DLD1 (cell line): ENCODE results near the gene CCDC200.
"Not testable (repeated sequence)": the region's sequence is repeated elsewhere in the genome, so short reads cannot be mapped to it uniquely, and the experiment has no call there.

Experiments
- in situ Hi-C: cut with HindIII; loops from 2 replicates; pipeline ENCODE4 v1.10.0; 2017; ENCODE audit warnings: low sequenced_read_pairs

Gene CCDC200

DNA sequence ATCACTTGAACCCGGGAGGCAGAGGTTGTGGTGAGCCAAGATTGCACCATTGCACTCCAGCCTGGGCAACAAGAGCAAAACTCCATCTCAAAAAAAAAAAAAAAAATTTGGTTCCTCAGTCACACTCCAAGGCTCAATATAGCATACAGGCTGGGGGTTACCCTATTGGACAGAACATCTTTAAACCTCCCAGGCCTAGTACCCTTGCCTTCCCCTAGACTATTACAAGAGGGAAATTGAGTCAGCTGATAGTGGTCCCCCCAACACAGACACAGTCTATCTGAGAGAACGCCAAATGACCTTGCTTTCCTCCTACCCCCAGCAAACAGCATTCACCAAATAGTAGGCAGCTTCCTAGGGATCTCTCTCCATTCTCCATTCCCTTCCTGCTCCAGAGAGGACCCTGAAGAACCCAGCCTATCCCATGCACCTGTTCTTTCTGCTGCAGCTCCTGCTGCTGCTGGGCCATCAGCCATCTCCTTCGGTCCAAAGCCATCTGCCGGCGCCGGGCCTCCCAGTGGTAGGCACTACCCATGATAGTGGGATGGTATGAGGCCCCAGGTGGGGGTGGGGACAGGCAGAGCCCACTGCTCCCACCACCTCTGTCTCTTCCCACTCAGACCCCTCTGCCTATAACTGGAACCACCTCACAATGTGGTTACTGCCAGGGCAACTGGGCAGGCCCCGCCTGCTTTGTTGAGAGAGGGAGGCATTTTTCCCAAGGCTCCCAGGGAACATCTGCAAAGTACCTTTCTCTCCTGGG lies at the start of gene CCDC200:
Gene CCDC200, minus strand, starts transcription at position 604 of the 763 bp plus-strand sequence. Its CDS starts 69 bp downstream, at position 535.
- in situ Hi-C loops: not testable (repeated sequence)

DNA sequence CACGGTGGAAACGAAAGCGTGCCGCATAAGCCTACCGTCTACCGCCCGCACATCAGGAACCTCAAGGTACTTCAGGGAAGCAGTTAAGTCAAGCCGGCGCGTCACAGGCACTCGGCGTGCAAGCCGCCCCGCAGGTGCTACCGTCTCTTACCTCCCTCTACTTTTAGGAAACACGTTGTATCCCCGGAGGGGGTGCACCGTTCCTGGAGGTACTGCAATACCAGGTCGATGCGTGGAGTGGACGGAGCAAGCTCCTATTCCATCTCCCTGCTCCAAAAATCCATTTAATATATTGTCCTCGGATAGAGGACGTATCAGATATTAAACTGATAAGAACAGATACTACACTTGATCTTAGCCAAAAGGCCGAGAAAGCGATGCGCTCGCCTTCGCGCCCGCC lies 44.5 kb upstream of the CCDC200 start:
- in situ Hi-C loops: not testable (repeated sequence)

DNA sequence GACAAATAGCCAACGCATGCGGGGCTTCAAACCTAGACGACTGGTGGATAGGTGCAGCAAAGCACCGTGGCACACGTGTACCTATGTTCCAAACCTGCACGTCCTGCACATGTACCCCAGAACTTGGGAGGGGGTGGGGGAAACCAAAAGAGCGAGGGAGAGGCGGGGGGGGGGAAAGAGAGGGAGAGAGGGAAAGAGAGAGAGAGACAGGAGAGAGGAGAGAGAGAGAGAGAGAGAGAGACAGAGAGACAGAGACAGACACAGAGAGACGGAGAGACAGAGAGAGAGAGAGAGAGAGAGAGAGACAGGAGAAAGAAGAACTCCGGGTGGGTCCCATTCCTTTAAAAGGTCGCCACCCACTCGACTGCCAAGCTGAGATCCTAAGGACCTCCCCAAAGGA lies 44.1 kb upstream of the CCDC200 start:
- in situ Hi-C loops: not testable (repeated sequence)

DNA sequence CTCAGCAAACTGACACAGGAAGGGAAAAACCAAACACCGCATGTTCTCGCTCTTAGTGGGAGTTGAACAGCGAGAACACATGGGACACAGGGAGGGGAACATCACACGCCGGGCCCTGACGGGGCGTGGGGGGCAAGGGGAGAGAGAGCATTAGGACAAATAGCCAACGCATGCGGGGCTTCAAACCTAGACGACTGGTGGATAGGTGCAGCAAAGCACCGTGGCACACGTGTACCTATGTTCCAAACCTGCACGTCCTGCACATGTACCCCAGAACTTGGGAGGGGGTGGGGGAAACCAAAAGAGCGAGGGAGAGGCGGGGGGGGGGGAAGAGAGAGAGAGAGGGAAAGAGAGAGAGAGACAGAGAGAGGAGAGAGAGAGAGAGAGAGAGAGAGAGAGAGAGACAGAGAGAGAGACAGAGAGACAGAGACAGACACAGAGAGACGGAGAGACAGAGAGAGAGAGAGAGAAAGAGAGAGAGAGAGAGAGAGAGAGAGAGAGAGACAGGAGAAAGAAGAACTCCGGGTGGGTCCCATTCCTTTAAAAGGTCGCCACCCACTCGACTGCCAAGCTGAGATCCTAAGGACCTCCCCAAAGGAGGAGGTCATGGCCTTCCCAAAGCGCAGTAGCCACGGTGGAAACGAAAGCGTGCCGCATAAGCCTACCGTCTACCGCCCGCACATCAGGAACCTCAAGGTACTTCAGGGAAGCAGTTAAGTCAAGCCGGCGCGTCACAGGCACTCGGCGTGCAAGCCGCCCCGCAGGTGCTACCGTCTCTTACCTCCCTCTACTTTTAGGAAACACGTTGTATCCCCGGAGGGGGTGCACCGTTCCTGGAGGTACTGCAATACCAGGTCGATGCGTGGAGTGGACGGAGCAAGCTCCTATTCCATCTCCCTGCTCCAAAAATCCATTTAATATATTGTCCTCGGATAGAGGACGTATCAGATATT lies 42.4 kb upstream of the CCDC200 start:
- in situ Hi-C loops: not testable (repeated sequence)

DNA sequence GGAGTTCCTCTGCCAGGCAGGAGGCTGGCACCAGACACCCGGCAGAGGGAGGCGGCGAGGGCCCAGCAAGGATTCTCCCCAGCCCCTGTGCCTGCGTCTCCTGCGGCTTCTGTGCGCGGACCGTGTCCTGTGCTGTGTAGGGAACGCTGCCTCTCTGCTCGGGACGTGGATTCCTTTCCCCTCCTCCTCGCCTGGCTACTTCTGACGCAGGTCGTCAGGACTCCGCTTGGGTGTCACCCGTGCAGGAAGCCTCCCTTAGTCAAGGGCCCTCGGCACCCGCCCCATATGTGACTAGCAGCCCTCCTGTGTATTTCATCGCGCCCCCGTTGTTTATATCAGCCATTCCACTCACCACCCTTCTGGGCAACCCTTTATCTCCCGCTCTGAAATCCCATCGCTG lies 18.0 kb upstream of the CCDC200 start:
- in situ Hi-C loops: not testable (repeated sequence)

DNA sequence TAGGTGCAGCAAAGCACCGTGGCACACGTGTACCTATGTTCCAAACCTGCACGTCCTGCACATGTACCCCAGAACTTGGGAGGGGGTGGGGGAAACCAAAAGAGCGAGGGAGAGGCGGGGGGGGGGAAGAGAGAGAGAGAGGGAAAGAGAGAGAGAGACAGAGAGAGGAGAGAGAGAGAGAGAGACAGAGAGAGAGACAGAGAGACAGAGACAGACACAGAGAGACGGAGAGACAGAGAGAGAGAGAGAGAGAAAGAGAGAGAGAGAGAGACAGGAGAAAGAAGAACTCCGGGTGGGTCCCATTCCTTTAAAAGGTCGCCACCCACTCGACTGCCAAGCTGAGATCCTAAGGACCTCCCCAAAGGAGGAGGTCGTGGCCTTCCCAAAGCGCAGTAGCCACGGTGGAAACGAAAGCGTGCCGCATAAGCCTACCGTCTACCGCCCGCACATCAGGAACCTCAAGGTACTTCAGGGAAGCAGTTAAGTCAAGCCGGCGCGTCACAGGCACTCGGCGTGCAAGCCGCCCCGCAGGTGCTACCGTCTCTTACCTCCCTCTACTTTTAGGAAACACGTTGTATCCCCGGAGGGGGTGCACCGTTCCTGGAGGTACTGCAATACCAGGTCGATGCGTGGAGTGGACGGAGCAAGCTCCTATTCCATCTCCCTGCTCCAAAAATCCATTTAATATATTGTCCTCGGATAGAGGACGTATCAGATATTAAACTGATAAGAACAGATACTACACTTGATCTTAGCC lies 12.4 kb upstream of the CCDC200 start:
- in situ Hi-C loops: not testable (repeated sequence)

DNA sequence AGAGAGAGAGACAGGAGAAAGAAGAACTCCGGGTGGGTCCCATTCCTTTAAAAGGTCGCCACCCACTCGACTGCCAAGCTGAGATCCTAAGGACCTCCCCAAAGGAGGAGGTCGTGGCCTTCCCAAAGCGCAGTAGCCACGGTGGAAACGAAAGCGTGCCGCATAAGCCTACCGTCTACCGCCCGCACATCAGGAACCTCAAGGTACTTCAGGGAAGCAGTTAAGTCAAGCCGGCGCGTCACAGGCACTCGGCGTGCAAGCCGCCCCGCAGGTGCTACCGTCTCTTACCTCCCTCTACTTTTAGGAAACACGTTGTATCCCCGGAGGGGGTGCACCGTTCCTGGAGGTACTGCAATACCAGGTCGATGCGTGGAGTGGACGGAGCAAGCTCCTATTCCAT lies 11.2 kb upstream of the CCDC200 start:
- in situ Hi-C loops: not testable (repeated sequence)

DNA sequence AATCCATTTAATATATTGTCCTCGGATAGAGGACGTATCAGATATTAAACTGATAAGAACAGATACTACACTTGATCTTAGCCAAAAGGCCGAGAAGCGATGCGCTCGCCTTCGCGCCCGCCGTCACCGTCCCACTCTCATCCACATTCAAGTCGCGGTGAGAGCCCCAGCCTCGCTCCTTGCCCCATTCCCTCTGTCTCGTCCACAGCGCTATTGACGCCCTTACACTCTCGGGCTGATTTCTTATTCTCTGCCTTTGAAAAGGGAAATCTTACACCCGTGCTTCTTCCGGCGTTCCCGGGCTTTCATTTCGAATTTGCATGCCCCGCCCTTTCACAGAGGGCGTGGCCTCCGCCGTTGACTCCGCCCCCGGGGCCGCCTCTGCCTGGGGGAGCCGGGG lies 5.5 kb upstream of the CCDC200 start, which contains the start of gene RNU2-1:
Gene RNU2-1, minus strand, starts transcription at position 101 of the 400 bp plus-strand sequence.
- in situ Hi-C loops: not testable (repeated sequence)

DNA sequence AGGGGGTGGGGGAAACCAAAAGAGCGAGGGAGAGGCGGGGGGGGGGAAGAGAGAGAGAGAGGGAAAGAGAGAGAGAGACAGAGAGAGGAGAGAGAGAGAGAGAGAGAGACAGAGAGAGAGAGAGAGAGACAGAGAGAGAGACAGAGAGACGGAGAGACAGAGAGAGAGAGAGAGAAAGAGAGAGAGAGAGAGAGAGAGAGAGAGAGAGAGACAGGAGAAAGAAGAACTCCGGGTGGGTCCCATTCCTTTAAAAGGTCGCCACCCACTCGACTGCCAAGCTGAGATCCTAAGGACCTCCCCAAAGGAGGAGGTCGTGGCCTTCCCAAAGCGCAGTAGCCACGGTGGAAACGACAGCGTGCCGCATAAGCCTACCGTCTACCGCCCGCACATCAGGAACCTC lies 4.8 kb upstream of the CCDC200 start:
- in situ Hi-C loops: not testable (repeated sequence)

DNA sequence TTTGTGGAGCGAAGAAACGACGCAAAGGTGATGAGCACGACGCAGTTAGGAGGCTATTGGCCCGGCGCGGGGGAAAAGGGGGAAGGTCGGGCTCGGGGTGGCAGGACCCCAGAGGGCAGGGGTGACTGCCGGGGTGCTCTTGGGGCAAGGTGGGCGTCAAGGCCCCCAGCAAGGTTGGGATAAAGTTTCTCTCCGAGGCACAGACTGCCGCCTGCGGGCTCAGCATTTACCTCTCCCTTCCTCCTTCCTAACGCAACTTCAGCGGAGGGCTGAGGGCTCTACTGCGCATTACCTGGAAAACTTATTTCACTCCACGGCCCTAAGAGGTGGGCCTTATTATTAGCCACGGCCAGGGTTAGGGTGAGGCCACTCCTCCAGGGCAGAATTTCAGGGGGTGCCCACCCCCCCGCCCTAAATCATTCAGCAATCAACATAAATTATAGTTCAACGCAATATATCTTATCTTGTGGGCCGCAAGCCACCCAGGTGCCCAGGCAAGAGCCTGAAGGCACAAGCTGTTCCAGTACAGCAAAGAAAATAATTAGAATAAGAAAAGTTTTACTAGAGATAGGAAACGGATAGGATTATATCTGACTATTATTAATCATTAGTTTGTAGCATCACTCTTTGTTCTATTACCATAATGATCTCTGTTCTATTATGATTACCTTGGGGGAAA lies 3.7 kb upstream of the CCDC200 start:
- in situ Hi-C loops: not testable (repeated sequence)

DNA sequence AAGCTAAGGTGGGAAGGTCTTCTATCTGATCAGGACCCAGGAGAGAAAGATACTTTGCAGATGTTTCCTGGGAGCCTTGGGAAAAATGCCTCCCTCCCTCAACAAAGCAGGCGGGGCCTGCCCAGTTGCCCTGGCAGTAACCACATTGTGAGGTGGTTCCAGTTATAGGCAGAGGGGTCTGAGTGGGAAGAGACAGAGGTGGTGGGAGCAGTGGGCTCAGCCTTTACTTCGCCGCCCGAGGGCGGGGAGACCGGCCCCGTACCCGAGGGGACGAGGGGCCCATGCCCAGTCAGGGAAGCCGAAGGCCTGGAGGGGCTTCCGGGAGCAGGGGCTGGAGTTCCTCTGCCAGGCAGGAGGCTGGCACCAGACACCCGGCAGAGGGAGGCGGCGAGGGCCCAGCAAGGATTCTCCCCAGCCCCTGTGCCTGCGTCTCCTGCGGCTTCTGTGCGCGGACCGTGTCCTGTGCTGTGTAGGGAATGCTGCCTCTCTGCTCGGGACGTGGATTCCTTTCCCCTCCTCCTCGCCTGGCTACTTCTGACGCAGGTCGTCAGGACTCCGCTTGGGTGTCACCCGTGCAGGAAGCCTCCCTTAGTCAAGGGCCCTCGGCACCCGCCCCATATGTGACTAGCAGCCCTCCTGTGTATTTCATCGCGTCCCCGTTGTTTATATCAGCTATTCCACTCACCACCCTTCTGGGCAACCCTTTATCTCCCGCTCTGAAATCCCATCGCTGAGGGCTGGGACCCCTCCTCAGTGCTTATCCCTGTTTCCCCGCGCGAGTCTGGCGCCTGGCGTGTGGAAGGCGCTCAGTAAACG lies 3.0 kb upstream of the CCDC200 start:
- in situ Hi-C loops: not testable (repeated sequence)

DNA sequence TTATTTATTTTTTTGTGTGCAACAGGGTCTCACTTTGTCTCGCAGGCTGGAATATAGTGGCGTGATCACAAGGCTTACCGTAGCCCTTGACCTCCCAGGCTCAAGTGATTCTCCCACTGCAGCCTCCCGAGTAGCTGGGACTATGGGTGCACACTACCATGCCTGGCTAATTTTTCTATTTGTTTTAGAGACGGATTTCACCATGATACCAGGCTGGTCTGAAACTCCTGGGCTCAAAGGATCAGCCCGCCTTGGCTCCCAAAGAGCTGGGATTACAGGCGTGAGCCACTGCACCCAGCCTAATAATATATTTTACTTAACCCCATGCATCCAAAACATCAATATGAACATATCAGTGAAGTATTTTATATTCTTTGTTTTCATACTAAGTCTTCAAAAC lies 2.0 kb downstream of the CCDC200 start:
- in situ Hi-C loops: no loop called here

DNA sequence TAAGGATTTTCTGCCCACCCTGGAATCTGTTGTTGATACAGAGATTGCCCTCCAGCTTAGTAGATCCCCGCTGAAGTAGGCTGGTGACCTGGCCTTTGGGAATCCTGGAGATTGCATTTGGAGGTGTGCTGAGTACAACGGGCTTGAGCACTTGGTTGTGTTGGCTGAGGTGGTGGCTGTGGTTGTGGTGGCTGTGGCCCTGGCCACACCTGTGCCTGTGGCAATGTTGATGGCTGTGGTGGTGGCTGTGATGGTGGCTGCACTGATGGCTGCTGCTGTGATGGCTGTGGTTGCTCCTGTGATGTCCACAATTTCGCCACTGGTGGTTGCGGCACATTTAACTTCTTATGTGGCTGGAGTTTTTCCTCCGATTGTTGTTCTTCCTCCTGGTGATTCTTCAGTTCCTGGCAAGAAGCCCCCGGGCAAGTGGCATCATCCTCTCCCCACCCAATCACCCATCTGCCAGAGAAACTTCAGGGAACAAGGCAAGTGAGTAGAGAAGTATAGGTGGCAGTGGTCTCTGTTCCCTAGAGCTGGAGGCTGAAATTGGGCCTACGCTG lies 4.2 kb downstream of the CCDC200 start:
- in situ Hi-C loops: no loop called here

DNA sequence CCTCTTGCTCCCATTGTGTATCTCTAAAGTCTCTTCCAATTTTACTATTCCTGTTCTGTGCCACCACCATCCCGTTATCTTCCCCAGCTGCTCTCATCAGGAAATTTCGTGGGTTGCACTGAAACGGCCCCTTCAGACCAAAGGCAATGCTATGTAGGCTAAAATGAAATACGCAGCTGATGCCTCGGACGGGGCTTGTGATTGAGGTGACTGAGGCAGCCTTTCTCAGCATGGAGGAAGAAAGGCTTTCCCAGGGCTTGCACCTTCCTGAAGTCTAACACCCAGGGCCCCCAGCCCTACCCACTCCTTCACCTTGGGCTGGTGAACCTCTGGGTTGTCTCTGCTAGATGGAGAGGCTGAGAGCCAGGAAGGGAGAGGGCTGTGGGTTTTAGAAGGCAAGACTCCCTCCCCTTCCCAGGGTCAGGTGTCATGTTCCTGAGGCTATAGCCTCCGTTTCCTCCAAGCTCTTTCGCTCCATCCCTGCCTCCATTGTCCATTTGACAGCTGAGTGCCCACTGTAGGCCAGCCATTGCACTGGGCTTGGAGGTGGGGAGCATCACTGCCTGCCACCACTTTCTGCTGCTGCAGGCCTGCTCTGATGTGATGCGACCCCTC lies 7.8 kb downstream of the CCDC200 start:
- in situ Hi-C loops: no loop called here

DNA sequence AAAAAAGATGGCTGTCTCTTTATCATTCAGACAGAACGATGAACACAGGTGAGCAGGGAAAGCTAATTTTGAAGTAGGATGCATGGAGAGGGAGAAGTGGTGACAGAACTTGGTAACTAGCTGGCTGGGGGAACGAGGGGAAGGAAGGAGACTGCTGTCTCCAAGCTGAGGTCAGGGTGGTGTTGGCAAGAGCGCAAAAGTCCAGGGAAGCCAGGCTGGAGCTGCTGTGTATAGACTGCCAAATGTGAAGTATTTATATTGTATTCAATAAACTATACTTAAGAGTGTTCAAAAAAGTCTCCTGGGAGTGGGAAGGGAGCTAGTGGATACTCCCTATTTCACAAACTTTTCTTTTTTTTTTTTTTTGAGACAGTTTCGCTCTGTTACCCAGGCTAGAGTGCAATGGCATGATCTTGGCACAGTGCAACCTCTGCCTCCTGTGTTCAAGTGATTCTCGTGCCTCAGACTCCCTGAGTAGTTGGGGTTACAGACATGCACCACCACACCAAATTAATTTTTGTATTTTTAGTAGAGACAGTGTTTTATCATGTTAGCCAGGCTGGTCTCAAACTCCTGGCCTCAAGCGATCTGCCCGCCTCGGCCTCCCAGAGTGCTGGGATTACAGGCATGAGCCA lies 8.6 kb downstream of the CCDC200 start:
- in situ Hi-C loops: no loop called here

DNA sequence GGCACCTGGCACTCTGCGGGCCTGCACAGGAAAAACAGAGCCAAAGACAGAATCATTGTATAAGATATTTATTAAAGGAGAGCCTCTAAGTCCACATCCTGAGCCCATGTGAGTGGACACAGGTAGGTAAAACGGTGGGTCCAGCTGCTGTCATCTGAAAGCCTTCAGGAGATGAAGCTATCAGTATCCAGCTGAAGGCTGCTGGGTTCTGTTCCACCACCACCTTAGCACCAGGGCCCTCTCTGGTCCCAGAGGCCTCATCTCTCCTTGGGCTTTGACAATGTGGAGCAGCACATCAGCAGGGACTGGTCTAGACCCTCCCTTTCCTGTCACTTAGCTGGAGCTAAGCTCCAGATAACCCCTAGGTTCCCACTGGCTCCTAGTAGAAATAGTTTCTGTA lies 9.4 kb downstream of the CCDC200 start:
- in situ Hi-C loops: no loop called here

DNA sequence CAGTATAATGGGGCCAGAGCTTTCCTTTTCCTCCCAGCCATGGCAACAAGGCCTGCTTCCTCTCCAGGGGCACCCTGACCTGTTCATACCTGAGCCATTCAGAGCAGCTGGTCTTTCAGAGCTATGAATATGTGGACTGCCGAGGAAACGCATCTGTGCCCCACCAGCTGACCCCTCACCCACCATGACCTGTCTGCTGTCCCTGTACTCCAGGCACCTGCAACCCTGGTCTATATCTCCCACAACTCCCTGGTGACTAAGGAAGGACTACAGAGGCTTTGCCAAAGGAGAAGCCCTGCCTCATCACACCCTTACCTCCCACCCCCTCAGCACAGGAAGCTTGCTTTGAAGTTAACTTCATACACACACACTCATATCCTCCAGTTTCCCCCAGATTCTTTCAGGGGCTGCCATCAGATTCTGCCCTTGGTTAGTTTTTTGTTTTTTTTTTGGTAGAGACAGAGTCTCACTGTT lies 10.8 kb downstream of the CCDC200 start:
- in situ Hi-C loops: no loop called here
